Measurements from ENCODE around the gene IRF5.

- TF ChIP-seq, protein P1, sequence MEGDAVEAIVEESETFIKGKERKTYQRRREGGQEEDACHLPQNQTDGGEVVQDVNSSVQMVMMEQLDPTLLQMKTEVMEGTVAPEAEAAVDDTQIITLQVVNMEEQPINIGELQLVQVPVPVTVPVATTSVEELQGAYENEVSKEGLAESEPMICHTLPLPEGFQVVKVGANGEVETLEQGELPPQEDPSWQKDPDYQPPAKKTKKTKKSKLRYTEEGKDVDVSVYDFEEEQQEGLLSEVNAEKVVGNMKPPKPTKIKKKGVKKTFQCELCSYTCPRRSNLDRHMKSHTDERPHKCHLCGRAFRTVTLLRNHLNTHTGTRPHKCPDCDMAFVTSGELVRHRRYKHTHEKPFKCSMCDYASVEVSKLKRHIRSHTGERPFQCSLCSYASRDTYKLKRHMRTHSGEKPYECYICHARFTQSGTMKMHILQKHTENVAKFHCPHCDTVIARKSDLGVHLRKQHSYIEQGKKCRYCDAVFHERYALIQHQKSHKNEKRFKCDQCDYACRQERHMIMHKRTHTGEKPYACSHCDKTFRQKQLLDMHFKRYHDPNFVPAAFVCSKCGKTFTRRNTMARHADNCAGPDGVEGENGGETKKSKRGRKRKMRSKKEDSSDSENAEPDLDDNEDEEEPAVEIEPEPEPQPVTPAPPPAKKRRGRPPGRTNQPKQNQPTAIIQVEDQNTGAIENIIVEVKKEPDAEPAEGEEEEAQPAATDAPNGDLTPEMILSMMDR (conservative IDR thresholded peaks at IDR 0.05; ENCODE audit: low read length): no peak
- no peak for TF ChIP-seq EZH2phosphoT487 (IDR thresholded peaks at IDR 0.05; ENCODE audit: borderline replicate concordance, low read depth, low read length)
Measured at GRCh38 chr7:128986609-128987008, 48.9 kb downstream of the IRF5 start.

All from OCI-LY7 (cell line).